Stomach (tissue), 4 donors: ENCODE measurements around the gene LSM4.

Experiments
- EP300 ChIP-seq: sonication (generic); formaldehyde crosslinking; IDR thresholded peaks from one replicate; pipeline ENCODE4 v1.6.1; 2017; ENCODE audit warnings: antibody characterized with exemption
- POLR2A ChIP-seq, 4 donors: fragments of 450-650 bp; IDR thresholded peaks; one replicate each; pipeline ENCODE4 v1.6.1; 2016; ENCODE audit warnings: antibody characterized with exemption in 4 of 4, control low read depth in 2 of 4, mild to moderate bottlenecking in 1 of 4, moderate library complexity in 1 of 4
- POLR2AphosphoS5 ChIP-seq, 3 donors: sonication (generic); formaldehyde crosslinking; IDR thresholded peaks; one replicate each; pipeline ENCODE4 v1.6.1; 2016; ENCODE audit warnings: antibody characterized with exemption in 3 of 3
- TF ChIP-seq, protein P1 (sequence below), 7 experiments: fragments of 450-650 bp in 4 of 7; fragments of 200-600 bp in 3 of 7; sonication (generic) in 3 of 7; IDR thresholded peaks; one replicate each; pipeline ENCODE4 v1.5.1; 2016 to 2019; ENCODE audit warnings: antibody characterized with exemption in 7 of 7, control low read depth in 2 of 7, mild to moderate bottlenecking in 1 of 7

GRCh38 chr19:18290302-18291018, 32.4 kb downstream of the LSM4 start:
- TF ChIP-seq, protein P1, sequence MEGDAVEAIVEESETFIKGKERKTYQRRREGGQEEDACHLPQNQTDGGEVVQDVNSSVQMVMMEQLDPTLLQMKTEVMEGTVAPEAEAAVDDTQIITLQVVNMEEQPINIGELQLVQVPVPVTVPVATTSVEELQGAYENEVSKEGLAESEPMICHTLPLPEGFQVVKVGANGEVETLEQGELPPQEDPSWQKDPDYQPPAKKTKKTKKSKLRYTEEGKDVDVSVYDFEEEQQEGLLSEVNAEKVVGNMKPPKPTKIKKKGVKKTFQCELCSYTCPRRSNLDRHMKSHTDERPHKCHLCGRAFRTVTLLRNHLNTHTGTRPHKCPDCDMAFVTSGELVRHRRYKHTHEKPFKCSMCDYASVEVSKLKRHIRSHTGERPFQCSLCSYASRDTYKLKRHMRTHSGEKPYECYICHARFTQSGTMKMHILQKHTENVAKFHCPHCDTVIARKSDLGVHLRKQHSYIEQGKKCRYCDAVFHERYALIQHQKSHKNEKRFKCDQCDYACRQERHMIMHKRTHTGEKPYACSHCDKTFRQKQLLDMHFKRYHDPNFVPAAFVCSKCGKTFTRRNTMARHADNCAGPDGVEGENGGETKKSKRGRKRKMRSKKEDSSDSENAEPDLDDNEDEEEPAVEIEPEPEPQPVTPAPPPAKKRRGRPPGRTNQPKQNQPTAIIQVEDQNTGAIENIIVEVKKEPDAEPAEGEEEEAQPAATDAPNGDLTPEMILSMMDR (IDR thresholded peaks at IDR 0.05) = no peak
- TF ChIP-seq POLR2A (IDR thresholded peaks at IDR 0.05) (no peak), EP300 (no peak), POLR2AphosphoS5 (IDR thresholded peaks at IDR 0.05) (no peak)
